ENCODE data around the gene DYNC1H1. TPM values are rescaled to one million over a fixed set of nuclear protein-coding genes. Genes with fewer than 3 reads are reported as not detected.
A peak's percentile ranks its signal among the peaks of the same experiment; 100 is the strongest.
"Not testable (repeated sequence)": the region's sequence is repeated elsewhere in the genome, so short reads cannot be mapped to it uniquely, and the experiment has no call there.

DYNC1H1 gene
- polyA plus RNA-seq, 1 donor (not counting 4 experiments of a cell fraction or from before 2014, with no cell fraction given) = 166 TPM

- Histone ChIP-seq H3K4me1 (ENCODE audit: control insufficient read depth, extremely low read depth, insufficient read depth, low read length) (peaks cover 25% of the 10 kb centered on the region), H3K9ac (ENCODE audit: control insufficient read depth, extremely low read depth, insufficient read depth, low read length) (no peak overlapping the region), H3K36me3 (ENCODE audit: control insufficient read depth in 2 of 2, extremely low read depth in 1 of 2, insufficient read depth in 2 of 2, low read length in 2 of 2) (peaks cover 30 to 36% of the 10 kb centered on the region in 2 experiments), H3K27ac (ENCODE audit: control insufficient read depth, insufficient read depth, low read length) (no peak overlapping the region), H3K9me1 (ENCODE audit: control insufficient read depth, extremely low read depth, insufficient read depth, low read length) (peaks cover 2% of the 10 kb centered on the region), H3K79me2 (ENCODE audit: control insufficient read depth, insufficient read depth, low read length) (peaks cover 31% of the 10 kb centered on the region), H4K20me1 (ENCODE audit: control insufficient read depth, extremely low read depth, insufficient read depth, low read length) (peaks cover 18% of the 10 kb centered on the region), H3K4me2 (ENCODE audit: control insufficient read depth, extremely low read depth, insufficient read depth, low read depth, low read length) (no peak overlapping the region), H2AFZ (ENCODE audit: control insufficient read depth, low read length) (no peak overlapping the region), H3K9me3 (ENCODE audit: control insufficient read depth, low read depth, low read length) (no peaks in the 10 kb centered on the region), H3K27me3 (ENCODE audit: control insufficient read depth, extremely low read depth, insufficient read depth, low read length) (no peaks in the 10 kb centered on the region), H3K4me3 (ENCODE audit: control insufficient read depth in 2 of 3, extremely low read depth in 1 of 3, insufficient read depth in 2 of 3, low read depth in 1 of 3, low read length in 3 of 3) (no peak overlapping the region)
- dilution Hi-C loops (cut with MboI; ENCODE audit: extremely low pct_ligation_motif_present, low sequenced_read_pairs) = no loop called here
- FAIRE-seq = no peak
- TF ChIP-seq EZH2 (IDR thresholded peaks at IDR 0.05; ENCODE audit: low read length) (no peak), CTCF (optimal IDR thresholded peaks at IDR 0.05 in 1 of 3, IDR thresholded peaks at IDR 0.05 in 1 of 3, conservative IDR thresholded peaks at IDR 0.05 in 1 of 3; ENCODE audit: extremely low read depth in 1 of 3, insufficient read depth in 2 of 3, low read length in 3 of 3) (no peak)
- DNase-seq (ENCODE audit: low read depth, low spot score) = no peak
Measured at GRCh38 chr14:102080183-102081080, 116.1 kb downstream of the DYNC1H1 start.

- Histone ChIP-seq H3K4me2 (ENCODE audit: control insufficient read depth, extremely low read depth, insufficient read depth, low read depth, low read length) (no peak overlapping the region), H3K27me3 (ENCODE audit: control insufficient read depth, extremely low read depth, insufficient read depth, low read length) (no peaks in the 10 kb centered on the region), H3K4me1 (ENCODE audit: control insufficient read depth, extremely low read depth, insufficient read depth, low read length) (peaks cover 26% of the 10 kb centered on the region), H3K9me3 (ENCODE audit: control insufficient read depth, low read depth, low read length) (no peaks in the 10 kb centered on the region), H4K20me1 (ENCODE audit: control insufficient read depth, extremely low read depth, insufficient read depth, low read length) (peaks cover 19% of the 10 kb centered on the region), H3K79me2 (ENCODE audit: control insufficient read depth, insufficient read depth, low read length) (peaks cover 42% of the 10 kb centered on the region), H3K9me1 (ENCODE audit: control insufficient read depth, extremely low read depth, insufficient read depth, low read length) (peaks cover 2% of the 10 kb centered on the region), H3K27ac (ENCODE audit: control insufficient read depth, insufficient read depth, low read length) (no peak overlapping the region), H2AFZ (ENCODE audit: control insufficient read depth, low read length) (no peak overlapping the region), H3K4me3 (ENCODE audit: control insufficient read depth in 2 of 3, extremely low read depth in 1 of 3, insufficient read depth in 2 of 3, low read depth in 1 of 3, low read length in 3 of 3) (no peak overlapping the region), H3K36me3 (ENCODE audit: control insufficient read depth in 2 of 2, extremely low read depth in 1 of 2, insufficient read depth in 2 of 2, low read length in 2 of 2) (peaks cover 32 to 41% of the 10 kb centered on the region in 2 experiments), H3K9ac (ENCODE audit: control insufficient read depth, extremely low read depth, insufficient read depth, low read length) (no peak overlapping the region)
- TF ChIP-seq CTCF (optimal IDR thresholded peaks at IDR 0.05 in 1 of 3, IDR thresholded peaks at IDR 0.05 in 1 of 3, conservative IDR thresholded peaks at IDR 0.05 in 1 of 3; ENCODE audit: extremely low read depth in 1 of 3, insufficient read depth in 2 of 3, low read length in 3 of 3) (no peak), EZH2 (IDR thresholded peaks at IDR 0.05; ENCODE audit: low read length) (no peak)
- dilution Hi-C loops (cut with MboI; ENCODE audit: extremely low pct_ligation_motif_present, low sequenced_read_pairs) = no loop called here
- DNase-seq (ENCODE audit: low read depth, low spot score) (no peak), FAIRE-seq (no peak)
Measured at GRCh38 chr14:102081231-102082080, 117.1 kb downstream of the DYNC1H1 start.

GRCh38 chr14:102084522-102084921, 120.1 kb downstream of the DYNC1H1 start:
- DNase-seq (ENCODE audit: low read depth, low spot score); H3K9me3 ChIP-seq (ENCODE audit: control insufficient read depth, low read depth, low read length); H3K9me1 ChIP-seq (ENCODE audit: control insufficient read depth, extremely low read depth, insufficient read depth, low read length); H3K27ac ChIP-seq (ENCODE audit: control insufficient read depth, insufficient read depth, low read length); dilution Hi-C loops (cut with MboI; ENCODE audit: extremely low pct_ligation_motif_present, low sequenced_read_pairs); H2AFZ ChIP-seq (ENCODE audit: control insufficient read depth, low read length); H3K27me3 ChIP-seq (ENCODE audit: control insufficient read depth, extremely low read depth, insufficient read depth, low read length); FAIRE-seq: not testable (repeated sequence)
- peak overlapping the region; percentile 24 for H3K9ac ChIP-seq (ENCODE audit: control insufficient read depth, extremely low read depth, insufficient read depth, low read length)
- H3K79me2 ChIP-seq (ENCODE audit: control insufficient read depth, insufficient read depth, low read length) = peaks cover 46% of the 10 kb centered on the region
- H3K36me3 ChIP-seq (ENCODE audit: control insufficient read depth in 2 of 2, extremely low read depth in 1 of 2, insufficient read depth in 2 of 2, low read length in 2 of 2) = peaks cover 30 to 40% of the 10 kb centered on the region in 2 experiments
- H4K20me1 ChIP-seq (ENCODE audit: control insufficient read depth, extremely low read depth, insufficient read depth, low read length) = peaks cover 19% of the 10 kb centered on the region
- H3K4me1 ChIP-seq (ENCODE audit: control insufficient read depth, extremely low read depth, insufficient read depth, low read length) = peaks cover 39% of the 10 kb centered on the region
- peak overlapping the region; percentile 93 for H3K4me2 ChIP-seq (ENCODE audit: control insufficient read depth, extremely low read depth, insufficient read depth, low read depth, low read length)
- H3K4me3 ChIP-seq (ENCODE audit: control insufficient read depth in 2 of 3, extremely low read depth in 1 of 3, insufficient read depth in 2 of 3, low read depth in 1 of 3, low read length in 3 of 3) = peak overlapping the region; percentile 74 to 87 (median 79)
